HK-2 (cell line): ENCODE results near the gene PIGC.
"Not testable (repeated sequence)": the region's sequence is repeated elsewhere in the genome, so short reads cannot be mapped to it uniquely, and the experiment has no call there.

Source experiments
- DNase-seq: peaks from one replicate; pipeline ENCODE4 v3.0.0-alpha.2; 2018; ENCODE audit not compliant: unreplicated experiment

PIGC gene

GRCh38 chr1:172466795-172467407, 23.0 kb upstream of the PIGC start:
- DNase-seq: peak; percentile 30

DNA sequence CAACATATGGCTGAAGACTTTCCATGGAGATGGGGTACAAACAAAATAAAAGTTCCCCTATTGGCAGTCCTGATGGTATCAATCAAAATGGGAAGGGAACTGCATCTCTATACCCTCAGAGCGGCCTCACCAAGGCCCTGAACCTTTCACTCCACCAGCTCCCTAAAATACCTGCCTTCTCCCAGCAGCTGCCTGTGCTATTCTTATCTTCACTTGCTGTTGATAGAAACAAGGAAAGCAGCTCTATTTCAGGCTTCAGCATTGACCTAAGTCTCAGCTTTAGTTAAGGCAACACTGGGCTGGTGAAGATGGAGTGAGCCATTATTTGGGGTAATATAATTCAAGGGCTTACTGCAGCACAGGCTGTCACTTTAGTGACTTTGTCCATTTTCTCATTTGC, 21.7 kb upstream of the PIGC start:
- no peak for DNase-seq

- no peak for DNase-seq
These were observed 17.0 kb upstream of the PIGC start for GRCh38 chr1:172460887-172461315.

GRCh38 chr1:172460177-172460576, 16.3 kb upstream of the PIGC start:
- DNase-seq: no peak

DNA sequence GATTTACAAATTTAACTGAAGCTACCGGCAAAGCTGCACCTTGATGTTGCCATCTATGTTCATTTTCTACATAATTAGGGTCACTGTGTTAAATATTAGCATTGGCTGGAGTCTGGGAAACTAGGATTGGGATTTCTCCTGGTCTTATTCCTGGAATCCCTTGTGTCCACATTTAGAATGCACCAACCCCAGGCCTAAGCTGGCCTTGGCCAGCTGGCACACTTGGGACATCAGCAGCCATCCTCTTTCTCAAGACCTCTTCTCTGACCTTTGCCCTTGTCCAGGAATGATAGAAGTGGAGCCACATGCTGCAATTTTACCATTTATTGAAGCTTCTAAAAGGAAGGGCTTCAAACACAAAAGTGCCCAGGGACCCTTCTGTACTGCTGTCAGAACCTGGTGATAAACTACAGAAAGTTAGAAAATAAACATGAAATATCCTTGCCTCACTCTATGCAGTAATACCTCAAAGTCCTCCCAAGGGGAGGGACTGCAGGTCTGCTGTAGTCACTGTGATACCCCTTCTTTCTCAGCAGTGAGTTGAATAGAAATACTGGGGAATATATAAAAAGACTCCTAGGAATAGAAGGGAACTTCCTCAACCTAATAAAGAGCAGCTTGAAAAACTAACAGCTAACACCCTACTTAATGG, 13.7 kb upstream of the PIGC start:
- no peak for DNase-seq

DNA sequence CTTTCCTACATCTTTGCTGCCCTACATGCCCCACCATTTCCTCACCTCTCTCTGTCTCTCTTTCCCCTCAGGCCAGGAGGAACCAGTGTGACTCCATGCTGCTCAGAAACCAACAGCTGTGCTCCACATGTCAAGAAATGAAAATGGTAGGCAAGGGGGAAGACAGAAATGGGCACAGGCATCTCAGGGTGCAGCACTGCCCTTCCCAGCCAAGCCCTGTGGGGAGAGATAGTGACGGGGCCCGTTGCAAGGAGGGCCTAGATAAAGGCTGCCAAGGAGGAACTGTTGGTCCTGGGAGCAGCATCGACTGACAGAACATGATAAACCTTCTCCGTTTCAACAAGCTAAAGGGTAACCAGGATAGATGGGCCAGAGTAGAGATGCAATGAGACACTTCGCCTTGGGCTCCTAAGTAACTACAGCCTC, 12.5 kb upstream of the PIGC start:
- no peak for DNase-seq

DNA sequence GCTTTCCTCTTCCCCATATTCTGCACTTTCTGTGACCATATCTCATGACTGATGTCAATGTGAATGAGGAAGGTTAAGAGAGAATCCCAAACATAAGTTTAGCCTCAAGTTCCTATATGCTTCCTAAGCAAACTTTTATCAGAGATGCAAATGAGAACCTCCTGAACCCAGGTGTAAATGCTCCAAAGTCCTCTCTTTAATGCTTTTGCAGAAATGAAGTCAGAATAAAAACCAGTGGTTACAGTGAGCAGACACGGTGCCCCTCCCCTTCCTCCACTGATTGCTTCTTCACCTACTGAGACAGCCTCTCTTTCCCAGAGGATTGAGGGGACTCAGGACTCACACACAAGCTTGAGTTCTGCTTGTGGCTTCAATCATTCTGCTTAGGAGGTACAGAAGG, 11.6 kb upstream of the PIGC start:
- no peak for DNase-seq

DNA sequence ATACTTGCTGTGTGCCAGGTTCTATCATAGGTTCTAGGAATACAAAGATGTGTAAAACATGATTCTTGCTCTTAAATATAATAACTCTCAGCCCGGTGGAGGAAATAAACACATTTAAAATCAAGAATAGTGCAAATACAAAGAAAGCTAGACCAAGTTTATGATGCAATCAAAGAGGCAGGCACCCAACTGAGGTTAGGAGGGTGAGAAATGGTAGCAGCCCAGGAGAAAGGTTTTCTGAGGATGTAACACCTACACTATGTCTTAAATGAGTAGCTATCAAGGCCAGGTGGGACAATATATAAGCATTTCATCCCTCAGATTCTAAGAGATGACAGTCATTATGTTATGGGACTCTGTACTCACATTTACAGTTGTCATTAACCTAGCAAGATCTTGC, 9.7 kb upstream of the PIGC start:
- no peak for DNase-seq

GRCh38 chr1:172453153-172453545, 9.3 kb upstream of the PIGC start:
- no peak for DNase-seq

DNA sequence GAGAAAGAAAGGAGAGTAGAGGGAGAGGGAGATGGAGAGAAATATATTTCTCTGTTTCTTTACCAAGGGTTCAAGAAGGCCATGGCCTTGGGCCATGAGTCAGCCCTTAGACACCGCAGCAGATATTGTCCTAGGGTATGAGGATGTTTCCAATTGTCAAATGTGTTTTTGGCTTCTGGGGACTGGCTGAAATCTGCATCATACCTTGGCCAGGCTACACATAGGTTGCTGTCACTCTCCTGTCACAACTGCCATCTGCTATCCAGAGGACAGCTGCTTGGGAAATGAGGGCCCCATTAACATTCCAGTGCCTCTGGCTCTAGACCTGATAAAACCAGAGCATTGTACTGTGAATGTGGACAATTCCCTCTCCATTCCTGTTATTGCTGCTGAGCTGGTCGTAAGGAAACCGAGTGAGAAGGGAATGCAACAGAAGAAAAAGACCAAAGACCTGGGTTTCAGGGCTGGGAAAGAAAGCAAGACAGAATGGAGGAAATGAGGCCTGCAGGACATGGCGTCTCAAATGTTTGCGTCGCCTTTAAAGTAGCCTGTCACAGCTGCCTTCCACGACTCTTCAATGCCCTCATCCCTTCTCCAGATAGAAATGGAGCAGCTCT, 8.8 kb upstream of the PIGC start:
- DNase-seq: no peak

DNA sequence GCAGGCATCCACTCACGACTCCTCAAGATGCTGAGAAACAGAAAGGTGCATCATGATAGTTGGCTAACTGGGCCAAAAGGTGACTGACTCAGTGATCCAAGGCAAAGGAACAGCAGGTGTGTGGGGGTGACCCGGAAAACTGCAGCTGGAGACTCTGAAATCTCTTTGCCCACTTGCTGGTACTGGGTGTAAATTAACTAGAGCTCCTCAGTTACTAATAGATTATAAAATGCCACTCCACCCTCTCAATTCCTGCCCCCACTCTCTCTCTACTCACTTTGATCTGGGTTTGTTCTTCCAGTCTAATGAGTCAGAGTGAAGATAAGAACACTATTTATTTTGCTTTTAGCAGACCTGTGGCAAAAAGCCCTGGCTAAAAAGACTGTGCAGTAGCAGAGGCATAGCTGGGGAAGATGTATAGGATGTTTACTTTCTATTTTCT, 7.2 kb upstream of the PIGC start:
- peak; percentile 15 for DNase-seq

DNA sequence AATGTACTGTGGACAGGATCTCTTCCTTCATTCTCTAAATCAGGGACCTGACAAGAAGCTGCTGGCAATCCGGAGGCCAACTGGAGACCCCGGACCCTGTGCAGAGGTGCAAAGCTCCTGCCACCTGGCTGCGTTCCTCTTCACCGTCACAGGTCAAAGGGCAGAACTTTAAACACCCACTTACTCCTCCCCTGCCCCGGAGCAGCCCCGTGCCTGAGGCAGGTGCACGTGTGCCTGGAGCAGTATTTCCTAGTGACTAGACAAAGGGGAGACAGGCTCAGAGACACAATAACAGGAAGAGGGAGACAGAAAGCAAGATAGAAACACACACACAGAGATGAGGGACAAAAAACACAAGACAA, 6.6 kb upstream of the PIGC start:
- DNase-seq: no peak

DNA sequence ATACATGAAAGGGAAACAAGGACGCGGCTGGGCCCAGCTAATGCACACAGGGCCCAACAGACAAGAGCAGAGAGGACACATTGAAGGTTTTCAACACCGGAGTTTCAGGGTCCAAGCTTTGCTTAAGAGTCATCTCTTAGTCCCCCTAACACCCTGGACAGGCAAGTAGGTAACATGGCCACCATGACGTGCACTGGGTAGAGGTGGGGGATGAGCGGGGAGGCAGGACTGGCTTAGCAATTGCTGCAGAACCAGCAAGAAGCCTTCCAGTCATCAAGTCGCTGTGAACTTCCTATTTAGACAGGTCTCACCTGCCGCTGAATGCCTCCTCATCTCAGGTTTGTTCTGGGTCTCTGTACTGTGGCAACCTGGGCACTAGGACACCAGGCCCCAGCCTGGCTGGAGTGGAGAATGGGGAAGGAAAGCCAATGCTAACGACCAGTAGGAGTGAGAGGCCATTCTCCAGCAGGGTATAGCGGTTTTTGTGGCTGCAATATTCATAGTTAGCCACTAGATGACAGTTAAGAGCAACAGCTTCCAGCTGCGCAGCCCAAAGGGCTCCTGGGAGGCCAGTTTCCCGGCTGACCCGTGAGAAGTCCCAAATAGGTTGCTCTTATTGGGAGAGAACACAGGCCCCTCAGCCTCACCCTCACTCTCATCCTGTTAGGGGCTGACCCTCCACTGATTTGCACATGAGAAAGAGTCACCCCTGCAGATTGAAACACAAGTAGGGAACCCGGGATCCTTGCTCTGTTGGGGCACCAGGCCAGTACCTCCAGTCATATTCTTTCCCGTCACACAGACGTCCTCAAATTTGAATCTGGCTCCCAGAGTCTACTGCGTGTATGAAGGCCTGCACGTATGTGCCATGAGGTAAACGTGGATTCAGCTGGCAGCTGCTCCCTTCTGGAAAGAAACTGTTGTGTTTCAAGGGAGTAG, 6.0 kb upstream of the PIGC start:
- peak; percentile 66 for DNase-seq

- peak; percentile 71 for DNase-seq
These were observed 5.2 kb upstream of the PIGC start for GRCh38 chr1:172448995-172449584.

- DNase-seq: no peak
These were observed 3.8 kb upstream of the PIGC start for GRCh38 chr1:172447641-172448040.

- no peak for DNase-seq
These were observed 2.7 kb upstream of the PIGC start for GRCh38 chr1:172446547-172446946.

DNA sequence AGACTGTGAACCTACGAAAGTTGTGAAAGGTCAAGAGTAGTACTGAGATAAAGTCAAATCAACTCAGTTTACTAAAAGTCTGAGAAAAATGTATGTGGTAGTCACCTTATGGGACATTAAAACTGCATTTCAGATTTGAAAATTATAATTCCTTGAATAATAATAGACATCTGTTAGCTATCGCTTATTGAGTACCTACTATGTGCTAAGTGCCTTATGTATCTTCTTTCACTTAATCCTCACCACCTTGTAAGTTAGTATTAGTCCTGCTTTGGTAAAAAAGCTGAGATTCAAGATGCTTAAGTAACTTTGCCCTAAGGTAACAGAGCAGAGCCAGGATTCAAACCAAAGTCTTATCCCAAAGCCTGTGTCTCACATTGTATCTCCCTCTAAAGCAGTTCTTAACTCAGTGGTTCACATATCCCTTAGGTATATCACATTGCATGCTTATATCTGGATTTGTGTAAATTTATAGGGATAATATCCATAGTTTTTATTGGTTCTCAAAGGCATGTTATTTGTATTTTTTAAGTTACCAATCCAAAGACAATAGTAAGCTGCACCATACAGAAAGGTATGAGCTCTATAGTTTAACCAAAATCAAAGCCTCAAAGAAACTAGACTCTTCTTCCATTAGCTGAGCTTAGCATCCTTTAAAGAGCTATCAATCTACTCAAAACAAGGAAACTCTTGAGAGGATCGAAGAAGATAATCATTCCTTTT, 865 bp downstream of the PIGC start:
- DNase-seq: no peak

GRCh38 chr1:172442404-172442803, 1.5 kb downstream of the PIGC start:
- no peak for DNase-seq

DNA sequence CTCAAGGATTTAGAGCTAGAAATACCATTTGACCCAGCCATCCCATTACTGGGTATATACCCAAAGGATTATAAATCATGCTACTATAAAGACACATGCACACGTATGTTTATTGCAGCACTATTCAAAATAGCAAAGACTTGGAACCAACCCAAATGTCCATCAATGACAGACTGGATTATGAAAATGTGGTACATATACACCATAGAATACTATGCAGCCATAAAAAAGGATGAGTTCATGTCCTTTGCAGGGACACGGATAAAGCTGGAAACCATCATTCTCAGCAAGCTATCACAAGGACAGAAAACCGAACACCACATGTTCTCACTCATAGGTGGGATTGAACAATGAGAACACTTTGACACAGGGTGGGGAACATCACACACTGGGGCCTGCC, 6.7 kb downstream of the PIGC start:
- DNase-seq: not testable (repeated sequence)

GRCh38 chr1:172431721-172432192, 12.1 kb downstream of the PIGC start:
- no peak for DNase-seq

- no peak for DNase-seq
These were observed 12.7 kb downstream of the PIGC start for GRCh38 chr1:172431204-172431603.
